ENCODE results near the gene CLEC4M. TPM values are rescaled to one million over a fixed set of nuclear protein-coding genes. Genes with fewer than 3 reads are reported as not detected.

CLEC4M gene
- total and polyA plus RNA-seq, 2 of the 8 experiments (the other 6 are each of a cell fraction or from before 2014, with no cell fraction given), result not detected

DNA sequence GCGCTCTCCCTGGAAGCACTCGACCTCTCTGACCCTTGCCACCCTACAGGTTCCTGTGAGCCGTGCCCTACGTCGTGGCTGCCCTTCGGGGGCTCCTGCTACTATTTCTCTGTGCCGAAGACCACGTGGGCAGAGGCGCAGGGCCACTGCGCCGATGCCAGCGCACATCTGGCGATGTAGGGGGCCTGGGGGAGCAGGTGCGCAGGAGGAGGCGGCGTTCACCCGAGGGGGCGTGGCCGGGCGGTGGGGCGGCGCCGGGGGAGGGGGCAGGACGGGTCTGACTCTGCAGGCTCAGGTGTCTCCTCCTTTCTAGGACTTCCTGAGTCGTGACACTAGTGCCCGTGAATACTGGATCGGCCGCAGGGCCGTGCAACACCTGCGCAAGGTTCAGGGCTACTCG lies 26.4 kb downstream of the CLEC4M start:
- Histone ChIP-seq H3K36me3 (ENCODE audit: control insufficient read depth in 2 of 4, insufficient read depth in 4 of 4, low read length in 3 of 4) (no peaks in the 10 kb centered on the region), H3K23me2 (ENCODE audit: low read depth, low read length) (peaks cover 15% of the 10 kb centered on the region), H2BK5ac (ENCODE audit: low read depth, low read length) (no peak overlapping the region), H3K4ac (replicated peaks; ENCODE audit: insufficient read length, low read depth, low read length) (no peak overlapping the region), H2BK15ac (ENCODE audit: low read length) (peak overlapping the region; percentile 72; the same call in 1 of the 2 replicates), H3K79me2 (ENCODE audit: control insufficient read depth in 1 of 2, insufficient read depth in 2 of 2, low read length in 2 of 2) (no peaks in the 10 kb centered on the region), H3K4me2 (ENCODE audit: insufficient read depth in 1 of 2, low read depth in 2 of 2, low read length in 2 of 2) (peak overlapping the region; percentile 87 to 99), H3K27ac (ENCODE audit: low read depth, low read length) (no peak overlapping the region), H3K14ac (ENCODE audit: insufficient read length) (no peak overlapping the region), H2BK20ac (ENCODE audit: low read length) (no peak overlapping the region), H3K79me1 (ENCODE audit: low read depth, low read length) (no peaks in the 10 kb centered on the region), H3K27me3 (replicated peaks in 1 of 4; ENCODE audit: control insufficient read depth in 3 of 4, extremely low read depth in 1 of 4, insufficient read depth in 3 of 4, low read length in 3 of 4) (peaks cover 13 to 35% (median 29%) of the 10 kb centered on the region in 4 experiments), H2BK12ac (ENCODE audit: low read depth, low read length) (no peak overlapping the region), H2AFZ (ENCODE audit: low read length) (0 out of 2 replicates have a peak overlapping the region, but pooled peaks have one; percentile 17), H4K91ac (replicated peaks; ENCODE audit: insufficient read length, low read length) (no peak overlapping the region), H4K20me1 (replicated peaks in 1 of 2; ENCODE audit: control insufficient read depth in 1 of 2, insufficient read depth in 2 of 2, low read length in 2 of 2) (peaks cover 0 to 2% of the 10 kb centered on the region in 2 experiments), H3K4me1 (replicated peaks in 1 of 4; ENCODE audit: control insufficient read depth in 3 of 4, insufficient read depth in 4 of 4, low read length in 3 of 4) (peaks cover 0 to 19% (median 12%) of the 10 kb centered on the region in 4 experiments; a peak in 6 of 7 replicates), H3K9me3 (ENCODE audit: insufficient read depth in 2 of 2, low read depth in 1 of 2, low read length in 1 of 2) (no peaks in the 10 kb centered on the region), H4K5ac (ENCODE audit: insufficient read length, low read depth, low read length) (no peak overlapping the region), H3K23ac (ENCODE audit: insufficient read length) (no peak overlapping the region), H2BK120ac (replicated peaks; ENCODE audit: low read depth, low read length) (no peak overlapping the region), H3K56ac (replicated peaks; ENCODE audit: insufficient read length, low read depth, low read length) (no peak overlapping the region), H3K18ac (ENCODE audit: extremely low read depth, low read length) (no peak overlapping the region), H3K9ac (replicated peaks in 1 of 4; ENCODE audit: extremely low read depth in 1 of 4, low read depth in 3 of 4, low read length in 3 of 4) (no peak overlapping the region; a peak in 1 of 7 replicates), H2AK5ac (ENCODE audit: low read depth, low read length) (no peak overlapping the region), H3K4me3 (ENCODE audit: extremely low read depth in 1 of 4, insufficient read depth in 2 of 4, low read depth in 3 of 4, low read length in 4 of 4) (peak overlapping the region; percentile 23 to 62 (median 47)), H4K8ac (ENCODE audit: extremely low read depth, insufficient read depth, low read length) (peak overlapping the region; percentile 79; the same call in 1 of the 2 replicates)
- FAIRE-seq (no peak), DNase-seq (ENCODE audit: low read depth in 1 of 2, low spot score in 2 of 2) (peak in 1 of 2 experiments; percentile 89)
- 12% methylated on average over 19 of the region's 31 CpGs; no CpG with 5 or more reads in 1 of the 2 experiments for WGBS, 2 experiments (ENCODE audit: extremely low coverage in 1 of 2, insufficient coverage in 1 of 2, insufficient read length in 1 of 2, insufficient replicate concordance in 2 of 2, low coverage in 1 of 2, low lambda C conversion rate in 2 of 2, missing lambda C conversion rate in 1 of 2)
- POLR2A ChIA-PET (ENCODE audit: partially characterized antibody), result interaction anchor here (4.0 kb wide), 1 partner anchor 10 kb away, joined by 13 read pairs; no protein-coding TSS in a partner anchor
- CTCF ChIA-PET (ENCODE audit: partially characterized antibody), result interaction anchor here (0.7 to 1.4 kb wide), 3 partner anchors 11 to 63 kb away, joined by 3 to 5 read pairs (median 4); no protein-coding TSS in a partner anchor
- TF ChIP-seq TAF1 (IDR thresholded peaks at IDR 0.05; ENCODE audit: low read depth, low read length) (no peak), EP300 (IDR thresholded peaks at IDR 0.05; ENCODE audit: borderline replicate concordance in 1 of 2, low read depth in 2 of 2, low read length in 2 of 2) (no peak), CBX5 (IDR thresholded peaks at IDR 0.05; ENCODE audit: low read depth, low read length) (no peak), POU5F1 (IDR thresholded peaks at IDR 0.05; ENCODE audit: low read depth, low read length) (no peak), RAD21 (IDR thresholded peaks at IDR 0.05 in 1 of 2, conservative IDR thresholded peaks at IDR 0.05 in 1 of 2; ENCODE audit: low read depth in 2 of 2, low read length in 2 of 2) (no peak), POLR2A (IDR thresholded peaks at IDR 0.05; ENCODE audit: control extremely low read depth in 1 of 2, low read depth in 2 of 2, low read length in 2 of 2) (no peak), HDAC2 (IDR thresholded peaks at IDR 0.05; ENCODE audit: borderline replicate concordance in 1 of 2, low read depth in 2 of 2, low read length in 2 of 2) (no peak)
- TF ChIP-seq, protein P1, sequence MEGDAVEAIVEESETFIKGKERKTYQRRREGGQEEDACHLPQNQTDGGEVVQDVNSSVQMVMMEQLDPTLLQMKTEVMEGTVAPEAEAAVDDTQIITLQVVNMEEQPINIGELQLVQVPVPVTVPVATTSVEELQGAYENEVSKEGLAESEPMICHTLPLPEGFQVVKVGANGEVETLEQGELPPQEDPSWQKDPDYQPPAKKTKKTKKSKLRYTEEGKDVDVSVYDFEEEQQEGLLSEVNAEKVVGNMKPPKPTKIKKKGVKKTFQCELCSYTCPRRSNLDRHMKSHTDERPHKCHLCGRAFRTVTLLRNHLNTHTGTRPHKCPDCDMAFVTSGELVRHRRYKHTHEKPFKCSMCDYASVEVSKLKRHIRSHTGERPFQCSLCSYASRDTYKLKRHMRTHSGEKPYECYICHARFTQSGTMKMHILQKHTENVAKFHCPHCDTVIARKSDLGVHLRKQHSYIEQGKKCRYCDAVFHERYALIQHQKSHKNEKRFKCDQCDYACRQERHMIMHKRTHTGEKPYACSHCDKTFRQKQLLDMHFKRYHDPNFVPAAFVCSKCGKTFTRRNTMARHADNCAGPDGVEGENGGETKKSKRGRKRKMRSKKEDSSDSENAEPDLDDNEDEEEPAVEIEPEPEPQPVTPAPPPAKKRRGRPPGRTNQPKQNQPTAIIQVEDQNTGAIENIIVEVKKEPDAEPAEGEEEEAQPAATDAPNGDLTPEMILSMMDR (IDR thresholded peaks at IDR 0.05; ENCODE audit: control extremely low read depth in 1 of 3, insufficient read depth in 1 of 3, low read depth in 1 of 3, low read length in 3 of 3), result no peak
- TF ChIP-seq, protein P2, sequence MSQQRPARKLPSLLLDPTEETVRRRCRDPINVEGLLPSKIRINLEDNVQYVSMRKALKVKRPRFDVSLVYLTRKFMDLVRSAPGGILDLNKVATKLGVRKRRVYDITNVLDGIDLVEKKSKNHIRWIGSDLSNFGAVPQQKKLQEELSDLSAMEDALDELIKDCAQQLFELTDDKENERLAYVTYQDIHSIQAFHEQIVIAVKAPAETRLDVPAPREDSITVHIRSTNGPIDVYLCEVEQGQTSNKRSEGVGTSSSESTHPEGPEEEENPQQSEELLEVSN (IDR thresholded peaks at IDR 0.05), result peak; percentile 38; the same call in 1 of the 2 replicates

All from H1 (cell line).